ENCODE measurements around the gene LY6G5C. TPM values are rescaled to one million over a fixed set of nuclear protein-coding genes. Genes with fewer than 3 reads are reported as not detected.

The LY6G5C gene
- total and polyA plus RNA-seq, 2 donors (not counting 1 experiment from before 2014, with no cell fraction given): 0.83 to 2.0 TPM

- H3K9ac ChIP-seq (ENCODE audit: insufficient read depth, low read length): no peak overlapping the region
- H3K4me2 ChIP-seq (ENCODE audit: extremely low read depth, insufficient read depth, low read length): no peak overlapping the region
- H3K27me3 ChIP-seq (ENCODE audit: control insufficient read depth, insufficient read depth, low read length): no peaks in the 10 kb centered on the region
- H2AFZ ChIP-seq (ENCODE audit: low read length): no peak overlapping the region
- H3K79me2 ChIP-seq (ENCODE audit: control insufficient read depth, insufficient read depth, low read length): no peaks in the 10 kb centered on the region
- no peak for DNase-seq (ENCODE audit: low read depth in 2 of 2)
- no peak overlapping the region for H3K4me3 ChIP-seq (replicated peaks in 1 of 4; ENCODE audit: control extremely low read depth in 1 of 4, insufficient read depth in 1 of 4, low read depth in 3 of 4, low read length in 4 of 4)
- TF ChIP-seq CTCF (conservative IDR thresholded peaks at IDR 0.05 in 1 of 2, IDR thresholded peaks at IDR 0.05 in 1 of 2; ENCODE audit: low read depth in 1 of 2, low read length in 2 of 2) (no peak), EZH2 (IDR thresholded peaks at IDR 0.05; ENCODE audit: low read length, missing control alignments) (no peak)
- peaks cover 2% of the 10 kb centered on the region for H3K36me3 ChIP-seq (ENCODE audit: control insufficient read depth, insufficient read depth, low read length)
- no peaks in the 10 kb centered on the region for H4K20me1 ChIP-seq (ENCODE audit: control insufficient read depth, extremely low read depth, insufficient read depth, low read length)
- peaks cover 9% of the 10 kb centered on the region for H3K4me1 ChIP-seq (ENCODE audit: control insufficient read depth, extremely low read depth, insufficient read depth, low read length)
- H3K9me3 ChIP-seq (ENCODE audit: control insufficient read depth, insufficient read depth, low read depth, low read length): no peaks in the 10 kb centered on the region
- no peak overlapping the region for H3K27ac ChIP-seq (ENCODE audit: insufficient read depth, low read length)
These were observed 2.9 kb downstream of the LY6G5C start for GRCh38 chr6:31677955-31678354.

GRCh38 chr6:31676904-31677303 is 4.0 kb downstream of the LY6G5C start:
- H3K4me2 ChIP-seq (ENCODE audit: extremely low read depth, insufficient read depth, low read length): no peak overlapping the region
- H4K20me1 ChIP-seq (ENCODE audit: control insufficient read depth, extremely low read depth, insufficient read depth, low read length): no peaks in the 10 kb centered on the region
- TF ChIP-seq EZH2 (IDR thresholded peaks at IDR 0.05; ENCODE audit: low read length, missing control alignments): no peak
- TF ChIP-seq CTCF (conservative IDR thresholded peaks at IDR 0.05 in 1 of 2, IDR thresholded peaks at IDR 0.05 in 1 of 2; ENCODE audit: low read depth in 1 of 2, low read length in 2 of 2): no peak
- no peak overlapping the region for H3K27ac ChIP-seq (ENCODE audit: insufficient read depth, low read length)
- peaks cover 7% of the 10 kb centered on the region for H3K36me3 ChIP-seq (ENCODE audit: control insufficient read depth, insufficient read depth, low read length)
- H3K9me3 ChIP-seq (ENCODE audit: control insufficient read depth, insufficient read depth, low read depth, low read length): no peaks in the 10 kb centered on the region
- H3K9ac ChIP-seq (ENCODE audit: insufficient read depth, low read length): no peak overlapping the region
- H2AFZ ChIP-seq (ENCODE audit: low read length): no peak overlapping the region
- H3K27me3 ChIP-seq (ENCODE audit: control insufficient read depth, insufficient read depth, low read length): no peaks in the 10 kb centered on the region
- no peak for DNase-seq (ENCODE audit: low read depth in 2 of 2)
- peaks cover 9% of the 10 kb centered on the region for H3K4me1 ChIP-seq (ENCODE audit: control insufficient read depth, extremely low read depth, insufficient read depth, low read length)
- no peaks in the 10 kb centered on the region for H3K79me2 ChIP-seq (ENCODE audit: control insufficient read depth, insufficient read depth, low read length)
- H3K4me3 ChIP-seq (replicated peaks in 1 of 4; ENCODE audit: control extremely low read depth in 1 of 4, insufficient read depth in 1 of 4, low read depth in 3 of 4, low read length in 4 of 4): no peak overlapping the region

- Histone ChIP-seq H3K27me3 (ENCODE audit: control insufficient read depth, insufficient read depth, low read length) (no peaks in the 10 kb centered on the region), H3K9ac (ENCODE audit: insufficient read depth, low read length) (no peak overlapping the region), H3K36me3 (ENCODE audit: control insufficient read depth, insufficient read depth, low read length) (peaks cover 9% of the 10 kb centered on the region), H3K9me3 (ENCODE audit: control insufficient read depth, insufficient read depth, low read depth, low read length) (no peaks in the 10 kb centered on the region), H3K79me2 (ENCODE audit: control insufficient read depth, insufficient read depth, low read length) (no peaks in the 10 kb centered on the region), H3K4me1 (ENCODE audit: control insufficient read depth, extremely low read depth, insufficient read depth, low read length) (peaks cover 9% of the 10 kb centered on the region), H3K4me3 (replicated peaks in 1 of 4; ENCODE audit: control extremely low read depth in 1 of 4, insufficient read depth in 1 of 4, low read depth in 3 of 4, low read length in 4 of 4) (no peak overlapping the region), H4K20me1 (ENCODE audit: control insufficient read depth, extremely low read depth, insufficient read depth, low read length) (no peaks in the 10 kb centered on the region), H2AFZ (ENCODE audit: low read length) (no peak overlapping the region), H3K27ac (ENCODE audit: insufficient read depth, low read length) (no peak overlapping the region), H3K4me2 (ENCODE audit: extremely low read depth, insufficient read depth, low read length) (no peak overlapping the region)
- TF ChIP-seq CTCF (conservative IDR thresholded peaks at IDR 0.05 in 1 of 2, IDR thresholded peaks at IDR 0.05 in 1 of 2; ENCODE audit: low read depth in 1 of 2, low read length in 2 of 2) (no peak), EZH2 (IDR thresholded peaks at IDR 0.05; ENCODE audit: low read length, missing control alignments) (no peak)
- DNase-seq (ENCODE audit: low read depth in 2 of 2): no peak
These were observed 4.5 kb downstream of the LY6G5C start for GRCh38 chr6:31676322-31676903.
